Jurkat, Clone E6-1 (cell line): ENCODE data around the gene CCDC158.
"Not testable (repeated sequence)": the region's sequence is repeated elsewhere in the genome, so short reads cannot be mapped to it uniquely, and the experiment has no call there.

ENCODE experiments used
- DNase-seq: peaks from one replicate; pipeline ENCODE4 v3.0.0-alpha.2; 2011; ENCODE audit warnings: low read depth, low spot score
- H3K4me3 ChIP-seq: 2 replicates; pipeline ENCODE4 v1.5.1; 2011; ENCODE audit warnings: mild to moderate bottlenecking, low read length, control low read depth, moderate library complexity

Gene CCDC158

DNA sequence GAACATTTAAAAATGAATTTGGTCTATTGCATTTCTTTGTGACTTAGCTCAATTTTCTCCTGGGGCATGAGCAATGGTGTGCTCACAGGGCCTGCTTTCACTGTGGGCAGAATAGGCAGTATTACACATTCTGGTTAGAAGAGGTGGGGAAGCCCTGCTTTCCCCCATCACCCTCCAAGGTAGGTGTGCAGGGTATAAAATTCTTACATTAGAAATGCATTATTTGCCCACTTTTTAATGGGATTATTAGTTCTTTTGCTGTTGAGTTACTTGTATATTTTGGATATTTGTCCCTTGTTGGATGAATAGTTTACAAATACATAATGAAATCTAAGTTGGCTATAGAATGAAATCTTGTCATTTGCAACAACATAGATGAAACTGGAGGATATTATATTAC lies 122.7 kb downstream of the CCDC158 start:
- DNase-seq: no peak
- H3K4me3 ChIP-seq: no peak overlapping the region

DNA sequence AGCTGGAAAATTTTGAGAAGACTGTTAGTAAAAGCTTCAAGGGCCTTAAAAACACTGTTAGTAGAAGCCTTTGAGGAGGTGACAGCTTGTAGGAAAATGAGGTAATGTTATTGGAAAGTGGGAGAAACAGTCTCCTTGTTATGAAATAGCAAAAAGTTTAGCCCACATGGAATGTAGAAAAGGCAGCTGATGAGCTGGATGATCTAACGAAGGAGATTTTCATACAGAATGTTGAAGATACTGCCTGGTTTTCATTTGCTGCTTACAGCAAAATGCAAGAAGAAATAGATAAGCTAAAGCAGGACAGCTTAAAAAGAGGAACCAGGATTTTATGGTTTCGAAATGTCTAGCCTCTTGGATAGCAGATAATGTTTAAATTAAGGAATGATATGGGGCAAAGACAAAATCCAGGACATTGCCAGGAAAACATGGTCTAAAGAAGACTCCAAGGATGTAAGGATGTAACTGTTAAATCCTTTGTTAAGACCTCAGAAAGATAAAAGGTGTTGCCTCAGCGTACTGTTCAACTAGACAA lies 124.6 kb downstream of the CCDC158 start:
- H3K4me3 ChIP-seq: no peak overlapping the region
- DNase-seq: no peak

DNA sequence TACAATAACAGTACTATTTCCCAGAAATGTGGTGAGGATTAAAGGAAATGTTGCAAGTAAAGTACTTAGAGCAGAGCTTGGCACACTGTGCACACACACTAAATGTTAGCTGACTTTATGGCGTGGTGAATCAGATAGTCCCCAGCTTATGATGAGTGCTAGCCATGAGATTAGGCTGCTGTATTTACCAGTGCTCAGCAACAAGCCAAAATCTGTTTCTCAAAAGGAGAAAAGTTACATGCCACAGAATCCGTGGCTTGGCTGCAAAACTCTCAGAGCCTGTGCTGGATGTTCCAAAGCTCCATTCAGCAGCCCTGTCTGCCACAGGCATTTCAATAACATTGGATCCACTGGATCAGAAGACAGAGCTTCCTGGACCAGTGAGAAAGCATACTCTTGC lies 127.2 kb downstream of the CCDC158 start:
- DNase-seq: no peak

DNA sequence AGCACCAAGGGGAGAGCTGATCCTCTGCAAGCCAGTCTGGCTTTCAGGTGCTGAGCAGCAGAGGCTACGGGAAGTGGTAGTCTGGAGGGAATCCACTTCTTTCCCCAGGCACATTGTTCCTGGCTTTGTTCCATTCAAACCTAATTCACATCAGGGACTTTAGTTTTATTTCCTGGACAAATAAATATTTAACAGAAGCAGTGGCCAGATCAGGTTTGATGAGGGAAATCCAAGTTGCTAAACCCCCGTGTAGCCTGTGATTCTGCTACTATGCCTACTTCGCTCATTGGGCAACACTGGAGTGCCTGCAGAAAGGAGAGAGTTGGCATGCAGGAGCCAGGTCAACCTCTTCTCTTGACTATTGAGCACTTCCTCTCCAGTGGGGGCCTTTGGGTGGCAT lies 128.2 kb downstream of the CCDC158 start:
- DNase-seq: no peak
- no peak overlapping the region for H3K4me3 ChIP-seq

More for the DNA sequence above, 127.2 kb downstream of the CCDC158 start:
- H3K4me3 ChIP-seq: no peak overlapping the region

DNA sequence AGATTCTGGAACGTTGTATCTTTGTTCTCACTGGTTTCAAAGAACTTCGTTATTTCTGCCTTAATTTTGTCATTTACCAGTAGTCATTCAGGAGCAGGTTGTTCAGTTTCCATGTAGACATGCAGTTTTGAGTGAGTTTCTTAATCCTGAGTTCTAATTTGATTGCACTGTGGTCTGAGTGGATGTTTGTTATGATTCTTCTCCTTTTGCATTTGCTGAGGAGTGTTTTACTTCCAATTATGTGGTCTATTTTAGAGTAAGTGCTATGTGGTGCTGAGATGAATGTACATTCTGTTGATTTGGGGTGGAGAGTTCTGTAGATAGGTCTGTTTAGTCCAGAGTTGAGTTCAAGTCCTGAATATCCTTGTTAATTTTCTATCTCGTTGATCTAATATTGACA lies 133.1 kb downstream of the CCDC158 start:
- H3K4me3 ChIP-seq, DNase-seq: not testable (repeated sequence)

DNA sequence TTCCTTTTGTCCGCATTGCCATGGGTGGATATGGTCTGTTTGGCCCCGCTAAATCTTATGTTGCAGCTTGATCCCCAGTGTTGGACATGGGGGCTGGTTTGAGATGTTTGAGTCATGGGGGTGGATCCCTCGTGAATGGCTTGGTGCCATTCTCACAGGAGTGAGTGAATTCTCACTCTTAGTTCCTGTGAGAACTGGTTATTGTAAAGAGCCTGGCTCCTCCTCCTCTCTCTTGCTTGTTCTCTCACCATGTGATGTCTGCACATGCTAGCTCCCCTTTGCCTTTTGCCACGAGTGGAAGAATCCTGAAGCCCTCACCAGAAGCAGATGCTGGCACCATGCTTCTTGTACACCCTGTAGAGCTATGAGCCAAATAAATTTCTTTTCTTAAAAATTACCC lies 137.0 kb downstream of the CCDC158 start:
- H3K4me3 ChIP-seq: no peak overlapping the region

DNA sequence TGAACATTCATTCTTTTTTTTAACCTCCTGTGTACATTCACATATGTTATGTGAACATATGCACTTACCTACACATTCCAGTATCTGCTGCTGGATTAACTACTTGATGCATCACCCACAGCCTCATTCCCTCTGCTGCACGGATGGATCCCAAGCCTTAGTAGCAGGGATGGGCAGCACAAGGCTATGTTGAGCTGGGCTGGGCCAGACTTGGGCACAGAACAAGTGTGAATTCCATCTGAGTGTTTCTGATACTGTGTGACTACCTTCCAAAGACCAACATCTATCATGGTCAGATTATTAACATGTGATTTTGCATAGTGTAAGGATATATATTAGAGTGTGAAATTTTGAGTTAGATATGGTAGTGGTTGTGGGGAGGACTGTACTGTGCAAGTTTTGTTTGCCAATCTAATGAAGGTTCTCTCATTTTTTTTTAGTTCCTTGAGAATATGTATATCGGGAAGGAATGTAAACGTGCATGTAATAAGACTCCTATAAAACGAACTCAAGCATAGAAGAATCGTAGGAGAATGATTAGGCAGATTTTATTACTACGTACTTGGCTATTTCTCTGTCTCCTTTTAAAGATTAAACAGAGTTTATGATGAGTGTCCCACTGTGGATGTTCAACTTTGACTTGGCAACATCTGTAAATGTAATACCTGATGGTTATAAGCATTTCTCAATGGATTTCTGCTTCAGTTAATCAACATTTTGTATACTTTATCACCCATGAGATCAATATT lies 137.8 kb downstream of the CCDC158 start:
- H3K4me3 ChIP-seq: no peak overlapping the region
- no peak for DNase-seq

More for the DNA sequence above, 137.0 kb downstream of the CCDC158 start:
- no peak for DNase-seq

DNA sequence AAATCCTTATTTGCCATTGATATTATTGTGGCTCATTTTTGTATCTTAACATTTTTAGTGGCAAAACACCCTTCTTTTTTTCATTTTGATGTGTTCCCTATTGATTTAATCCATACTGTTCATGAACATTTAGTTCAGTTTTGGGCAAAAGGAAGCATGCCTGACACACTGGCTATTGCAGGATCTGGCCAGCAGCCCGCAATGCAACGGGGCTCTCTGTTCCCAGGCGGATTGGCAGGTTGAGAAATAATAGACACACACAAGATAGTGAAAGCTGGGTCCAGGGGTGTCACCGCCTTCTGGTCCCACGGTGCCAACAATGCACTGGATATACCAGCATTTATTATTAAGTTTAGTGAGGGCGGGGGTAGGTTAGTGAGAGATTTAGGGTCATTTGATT lies 139.3 kb downstream of the CCDC158 start:
- not testable (repeated sequence) for H3K4me3 ChIP-seq, DNase-seq

DNA sequence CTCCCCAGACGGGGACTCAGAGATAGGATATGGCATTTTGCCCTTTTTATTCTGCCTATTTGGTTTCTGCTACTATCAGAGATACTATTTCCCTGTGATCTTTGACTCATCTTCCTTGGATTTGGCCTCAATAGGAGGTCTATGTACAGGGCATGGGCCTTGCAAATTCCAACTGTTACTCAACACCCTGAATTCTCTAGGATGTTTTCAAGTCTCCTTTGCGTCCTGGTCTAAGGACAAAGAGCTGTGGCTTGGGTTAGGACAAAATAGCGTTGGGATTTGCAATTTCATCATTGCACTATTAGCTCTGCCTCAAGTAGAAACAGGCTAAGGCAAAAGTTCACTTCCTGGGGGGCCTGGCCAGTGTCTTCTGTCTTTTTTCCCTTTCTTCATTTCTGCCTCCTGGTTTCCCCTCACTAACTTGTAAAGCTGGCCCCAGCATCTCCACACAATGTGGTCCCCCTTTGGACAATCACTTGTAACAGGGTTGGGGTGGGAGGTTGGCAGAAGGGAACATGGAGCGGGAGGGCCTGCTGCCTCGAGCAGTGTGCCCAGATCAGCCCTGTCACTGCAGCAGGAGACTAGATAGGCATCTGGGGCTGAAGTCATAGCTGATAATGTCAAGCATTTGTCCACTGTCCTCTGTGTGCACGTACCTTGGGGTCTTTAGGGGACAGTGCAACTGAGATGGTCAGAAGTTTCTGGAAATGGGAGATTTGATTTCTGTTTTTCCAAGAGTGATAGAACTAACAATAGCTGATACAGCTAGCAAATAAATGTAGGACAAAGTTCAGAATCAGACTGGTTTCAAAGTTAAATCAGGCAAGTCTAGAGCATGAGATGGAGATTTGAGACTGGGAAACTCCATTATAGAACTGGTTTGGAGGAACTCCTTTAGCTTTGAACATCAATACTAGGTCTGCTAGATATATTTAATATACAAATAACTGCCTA lies 140.2 kb downstream of the CCDC158 start:
- no peak for DNase-seq
- H3K4me3 ChIP-seq: no peak overlapping the region

DNA sequence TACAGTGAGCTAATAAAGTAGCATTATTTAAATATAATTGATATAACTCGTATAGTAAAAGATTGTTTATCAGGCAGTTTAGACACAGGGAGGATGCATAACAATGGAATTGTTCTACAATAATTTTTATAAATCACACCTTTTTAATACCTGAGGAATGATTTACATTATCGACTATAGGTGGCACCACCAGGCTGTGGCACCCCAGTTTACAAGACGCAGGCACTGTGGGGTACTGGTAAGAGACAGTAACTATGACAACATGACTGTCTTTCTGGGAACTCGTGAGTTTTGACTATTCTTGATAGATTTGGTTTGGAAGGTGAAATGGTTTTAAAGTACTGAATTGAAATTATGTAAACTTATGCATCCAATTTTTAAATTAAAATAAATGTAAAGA lies 141.5 kb downstream of the CCDC158 start:
- H3K4me3 ChIP-seq: no peak overlapping the region
- no peak for DNase-seq

DNA sequence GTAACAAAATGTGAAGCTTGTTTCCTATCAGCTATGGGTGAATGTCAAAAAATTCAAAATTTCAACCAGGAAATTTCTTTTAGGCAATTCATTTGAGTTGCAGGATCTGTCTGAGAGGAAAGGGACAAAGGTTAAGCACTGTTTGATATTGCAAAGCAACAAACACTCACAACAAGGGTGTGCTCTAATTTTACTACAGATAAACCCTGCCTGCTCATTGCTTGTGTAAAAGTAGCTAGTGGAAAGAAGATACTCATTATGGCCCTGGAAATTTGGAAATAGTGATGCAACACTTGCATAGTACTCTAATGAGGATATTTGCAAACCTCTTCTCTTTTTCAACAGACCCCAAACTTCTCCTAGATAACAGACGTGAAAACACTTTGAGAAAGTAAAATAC lies 142.4 kb downstream of the CCDC158 start:
- no peak overlapping the region for H3K4me3 ChIP-seq
- no peak for DNase-seq

DNA sequence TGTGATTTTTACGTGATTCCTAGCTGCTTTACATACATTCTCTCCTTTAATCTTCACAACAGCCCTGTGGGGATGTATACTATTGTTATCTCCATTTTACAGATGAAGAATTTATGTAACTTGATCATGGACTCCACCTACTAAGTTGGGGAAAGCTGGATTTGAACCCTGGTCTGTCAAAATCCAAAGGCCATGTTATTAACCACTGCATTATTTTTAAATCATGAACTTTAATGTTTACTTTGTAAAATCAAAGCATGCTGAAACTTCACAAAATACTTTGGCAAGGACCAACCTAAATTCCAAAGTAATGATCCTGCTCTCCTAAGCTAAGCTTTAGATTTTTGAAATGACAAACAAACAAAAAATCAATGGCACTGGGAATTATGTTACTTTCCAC lies 143.3 kb downstream of the CCDC158 start:
- DNase-seq: no peak
- H3K4me3 ChIP-seq: no peak overlapping the region

DNA sequence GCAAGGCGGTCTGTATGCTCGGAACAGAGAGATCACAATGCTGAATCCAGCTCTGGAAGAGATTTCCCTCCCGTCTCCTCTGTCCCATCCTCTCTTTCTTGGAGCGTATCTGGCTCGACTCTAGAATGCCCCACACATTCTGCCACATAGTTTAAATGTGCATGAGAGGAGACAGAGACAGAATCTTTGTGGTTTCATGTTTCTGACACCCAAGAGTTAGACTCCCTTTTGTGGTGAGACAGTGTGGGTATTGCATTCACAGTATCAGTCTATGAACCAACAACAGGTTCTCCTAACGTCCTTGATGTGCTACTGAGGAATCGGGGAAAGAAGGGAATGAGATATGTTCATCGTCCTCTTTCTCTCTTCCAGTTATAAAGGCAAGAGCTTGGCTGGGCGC lies 144.1 kb downstream of the CCDC158 start:
- DNase-seq: no peak
- H3K4me3 ChIP-seq: no peak overlapping the region

DNA sequence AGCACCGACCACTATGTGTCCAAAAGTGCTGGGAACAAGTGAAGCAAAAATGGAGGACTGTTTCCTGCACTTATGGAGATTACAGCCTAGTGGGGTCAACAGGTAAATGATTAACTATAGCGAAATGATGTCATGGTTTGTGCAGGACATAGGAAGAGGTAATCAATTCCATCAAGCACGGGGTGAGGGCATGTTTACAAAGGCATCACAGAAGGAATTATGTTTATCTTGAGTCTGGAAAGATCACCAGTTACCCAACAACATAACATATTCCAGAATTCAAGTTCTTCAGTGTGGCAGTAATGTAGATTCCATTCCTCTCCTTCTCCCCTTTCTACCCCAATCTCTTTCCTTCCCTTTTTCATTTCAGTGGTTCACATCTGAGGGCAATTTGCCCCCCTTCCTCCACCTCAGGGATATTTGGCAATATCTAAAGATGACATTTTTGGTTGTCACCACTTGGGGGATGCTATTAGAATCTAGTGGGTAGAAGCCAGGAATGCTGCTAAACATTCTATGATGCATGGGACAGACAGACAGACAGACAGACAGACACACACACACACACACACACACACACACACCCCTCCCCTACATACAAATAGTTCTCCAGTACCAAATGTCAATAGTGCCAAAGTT lies 145.3 kb downstream of the CCDC158 start:
- DNase-seq: no peak
- no peak overlapping the region for H3K4me3 ChIP-seq

DNA sequence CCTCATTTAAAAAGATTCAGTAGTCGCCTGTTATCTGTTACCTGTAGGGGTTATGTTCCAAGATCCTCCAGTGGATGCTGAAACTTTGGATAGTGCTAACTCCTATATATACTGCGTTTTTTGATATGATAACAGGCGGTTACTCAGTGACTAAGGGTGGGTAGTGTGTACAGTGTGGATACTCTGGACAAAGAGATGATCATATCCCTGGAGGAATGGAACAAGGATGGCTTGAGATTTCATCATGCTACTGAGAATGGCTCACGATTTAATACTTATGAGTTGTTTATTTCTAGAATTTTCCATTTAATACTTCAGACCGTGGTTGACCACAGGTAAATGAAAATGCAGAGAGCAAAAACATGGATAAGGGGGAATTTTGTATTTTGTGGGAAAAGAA lies 147.9 kb downstream of the CCDC158 start:
- no peak for DNase-seq
- no peak overlapping the region for H3K4me3 ChIP-seq

DNA sequence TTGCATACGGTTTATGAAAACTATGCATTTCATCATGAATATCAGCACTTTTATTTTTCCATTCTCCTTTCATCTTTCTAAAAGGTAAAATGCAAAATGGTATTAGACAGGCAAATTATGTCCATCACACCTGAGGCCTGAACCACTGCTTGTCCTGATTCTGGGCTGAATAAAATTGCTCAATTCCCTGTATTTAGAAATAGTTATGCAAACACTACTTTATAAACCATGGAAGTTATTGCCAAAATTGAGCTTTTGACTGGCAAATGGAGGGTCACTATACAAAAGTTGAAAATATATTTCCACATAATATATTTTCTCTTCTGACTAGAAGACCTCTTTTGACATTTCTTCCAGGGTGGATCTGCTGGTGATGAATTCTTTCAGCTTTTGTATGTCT lies 148.4 kb downstream of the CCDC158 start:
- H3K4me3 ChIP-seq: no peak overlapping the region
- no peak for DNase-seq

DNA sequence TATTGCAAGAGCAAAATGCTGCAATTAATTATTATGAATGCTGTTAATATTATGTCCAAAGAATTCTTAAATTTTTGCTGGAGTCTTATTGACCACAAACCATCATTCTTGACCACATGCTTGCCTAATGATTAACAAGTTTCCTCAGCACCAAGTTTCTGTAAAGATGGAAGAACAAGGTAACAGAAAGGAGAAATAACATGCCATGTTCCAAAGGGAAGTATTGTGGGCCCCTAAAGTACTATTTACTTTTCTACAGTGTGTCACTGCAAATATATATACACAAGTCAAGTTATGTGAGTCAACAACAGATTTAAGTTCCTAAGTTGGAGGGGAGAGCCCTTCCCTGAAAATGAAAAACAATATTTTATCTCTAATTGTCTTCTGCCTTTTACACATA lies 148.9 kb downstream of the CCDC158 start:
- no peak for DNase-seq
- H3K4me3 ChIP-seq: no peak overlapping the region

DNA sequence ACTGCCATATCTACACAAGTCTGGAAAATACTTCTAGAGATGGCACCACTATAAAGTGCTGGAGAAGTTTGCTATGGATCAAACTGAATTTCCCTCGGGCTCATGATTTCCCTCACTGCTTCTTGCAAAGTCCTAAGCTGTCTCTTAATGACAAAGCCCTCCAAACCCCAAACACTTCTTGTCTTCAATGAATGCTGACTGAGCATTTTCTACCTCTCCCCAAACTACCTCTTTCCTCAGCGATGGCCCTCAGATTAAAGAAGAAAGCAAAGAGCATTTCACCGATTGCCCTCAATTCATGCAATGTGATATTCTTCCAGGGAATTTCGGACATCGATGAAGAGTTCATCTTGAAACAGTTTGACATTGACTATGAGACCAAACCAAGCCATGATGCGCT lies 149.7 kb downstream of the CCDC158 start:
- DNase-seq: no peak
- H3K4me3 ChIP-seq: no peak overlapping the region

DNA sequence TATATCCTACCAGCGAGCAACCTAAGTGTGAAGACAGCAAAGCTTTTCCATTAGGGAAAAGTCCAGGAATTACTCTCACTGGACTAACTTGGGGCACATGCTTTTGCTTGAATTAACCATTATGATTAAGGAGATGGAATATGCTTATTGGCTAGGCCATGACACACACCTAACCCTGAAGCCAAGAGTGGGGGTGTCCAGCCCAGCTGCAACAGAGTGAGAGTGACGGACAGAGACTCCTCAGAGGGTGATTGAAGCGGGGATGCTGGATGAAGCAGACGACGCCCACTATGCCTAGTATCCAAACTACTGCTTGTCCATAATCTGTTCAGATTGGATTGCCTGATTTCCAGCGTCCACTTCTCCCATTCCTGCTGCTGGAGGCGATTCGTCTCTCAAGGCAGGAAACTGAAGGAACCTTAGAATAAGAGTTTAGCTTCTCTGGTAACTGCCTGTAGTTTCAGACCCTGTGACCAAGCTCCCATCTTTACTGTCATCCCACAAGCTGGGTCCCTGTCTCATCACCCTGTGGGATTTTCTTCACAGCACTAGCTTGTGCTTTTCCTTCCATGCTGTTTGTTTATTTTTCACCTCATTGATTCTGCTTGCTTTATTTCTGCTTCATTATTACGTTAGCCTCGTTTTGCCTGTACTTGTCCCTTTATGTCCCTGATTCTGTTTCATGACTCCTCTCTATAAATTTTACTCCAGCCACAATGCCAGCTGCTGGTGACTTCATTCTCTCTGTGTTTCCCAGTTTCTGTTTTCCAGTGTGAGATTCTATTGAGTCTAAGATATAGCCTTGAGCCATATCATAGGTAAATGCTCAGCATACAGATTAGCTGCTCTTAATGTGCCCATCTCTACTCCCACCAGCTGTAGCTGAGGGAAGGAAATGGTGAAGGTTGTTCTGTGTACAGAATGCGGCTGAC lies 150.4 kb downstream of the CCDC158 start:
- no peak for DNase-seq
- no peak overlapping the region for H3K4me3 ChIP-seq
